Measurements from ENCODE around the gene TMPRSS11D.

TMPRSS11D gene

GRCh38 chr4:67883902-67884301 lies at the start of gene TMPRSS11D:
Gene TMPRSS11D (minus strand): TSS chr4:67884002. CDS start chr4:67883933, 69 bp downstream.
- no peak for DNase-seq

GRCh38 chr4:67933038-67933437 lies 49.2 kb upstream of the TMPRSS11D start:
- DNase-seq = no peak

- DNase-seq = no peak
Measured at GRCh38 chr4:67931256-67931655, 47.5 kb upstream of the TMPRSS11D start.

GRCh38 chr4:67929426-67929825 lies 45.6 kb upstream of the TMPRSS11D start:
- DNase-seq = no peak

GRCh38 chr4:67928546-67928945 lies 44.7 kb upstream of the TMPRSS11D start:
- DNase-seq = no peak

- DNase-seq = no peak
Measured at GRCh38 chr4:67927251-67927650, 43.4 kb upstream of the TMPRSS11D start.

- no peak for DNase-seq
Measured at GRCh38 chr4:67926485-67926884, 42.7 kb upstream of the TMPRSS11D start.

- no peak for DNase-seq
Measured at GRCh38 chr4:67922697-67923096, 38.9 kb upstream of the TMPRSS11D start.

- no peak for DNase-seq
Measured at GRCh38 chr4:67918428-67918827, 34.6 kb upstream of the TMPRSS11D start.

- no peak for DNase-seq
Measured at GRCh38 chr4:67915400-67915966, 31.7 kb upstream of the TMPRSS11D start.

GRCh38 chr4:67912080-67912479 lies 28.3 kb upstream of the TMPRSS11D start:
- DNase-seq = no peak

GRCh38 chr4:67911638-67912037 lies 27.8 kb upstream of the TMPRSS11D start:
- no peak for DNase-seq

- no peak for DNase-seq
Measured at GRCh38 chr4:67911141-67911540, 27.3 kb upstream of the TMPRSS11D start.

- DNase-seq = no peak
Measured at GRCh38 chr4:67910585-67910905, 26.7 kb upstream of the TMPRSS11D start.

GRCh38 chr4:67909905-67910584 lies 26.2 kb upstream of the TMPRSS11D start:
- no peak for DNase-seq

- DNase-seq = no peak
Measured at GRCh38 chr4:67907650-67908049, 23.8 kb upstream of the TMPRSS11D start.

GRCh38 chr4:67899096-67899495 lies 15.3 kb upstream of the TMPRSS11D start:
- DNase-seq = no peak

- DNase-seq = no peak
Measured at GRCh38 chr4:67897686-67898085, 13.9 kb upstream of the TMPRSS11D start.

- no peak for DNase-seq
Measured at GRCh38 chr4:67896421-67897065, 12.7 kb upstream of the TMPRSS11D start.

- DNase-seq = no peak
Measured at GRCh38 chr4:67894659-67895058, 10.9 kb upstream of the TMPRSS11D start.

GRCh38 chr4:67892905-67893304 lies 9.1 kb upstream of the TMPRSS11D start:
- no peak for DNase-seq

- DNase-seq = no peak
Measured at GRCh38 chr4:67892253-67892652, 8.5 kb upstream of the TMPRSS11D start.

GRCh38 chr4:67891645-67892044 lies 7.8 kb upstream of the TMPRSS11D start:
- DNase-seq = no peak

GRCh38 chr4:67886281-67886680 lies 2.5 kb upstream of the TMPRSS11D start:
- no peak for DNase-seq

GRCh38 chr4:67885762-67886161 lies 2.0 kb upstream of the TMPRSS11D start:
- DNase-seq = no peak

All from NCI-H1048 (cell line).